A549 treated with CpdA at 1 μM for 4 hours (cell line): ENCODE results near the gene SCN4A. TPM values are rescaled to one million over a fixed set of nuclear protein-coding genes. Genes with fewer than 3 reads are reported as not detected.

Experiments
- total RNA-seq: library from RNA; stranded (reverse); fragments of 200-300 nt; extraction: Qiagen RNA extraction; gene quantifications from 5 replicates; pipeline ENCODE4 v1.2.3, GENCODE V29; 2022; ENCODE audit warnings: low read depth

SCN4A gene
- total RNA-seq = 0.03 to 0.10 TPM (median 0.07 TPM) in 5 replicates

DNA sequence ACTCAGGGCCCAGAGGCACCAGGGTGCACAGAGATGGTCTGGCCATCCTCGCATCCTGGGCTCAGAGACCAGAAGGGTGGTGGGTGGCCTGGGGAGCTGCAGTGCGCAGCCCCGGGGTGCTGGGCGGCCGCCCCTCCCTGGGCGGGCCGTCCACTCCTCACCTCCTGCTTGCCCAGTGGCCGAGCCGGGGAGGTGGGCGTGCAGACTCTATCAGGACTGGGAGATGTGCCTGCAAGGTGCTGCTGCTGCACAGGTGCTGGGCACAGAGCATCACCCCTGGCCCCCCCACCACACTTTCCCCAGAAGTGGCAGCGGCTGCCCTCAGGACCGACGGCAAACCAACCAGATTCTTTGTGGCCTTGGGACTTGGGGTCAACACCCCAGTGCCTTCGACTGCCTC lies at the start of gene SCN4A:
SCN4A (minus strand) TSS at position 123 of the 400 bp plus-strand sequence; CDS start at position 46, 77 bp downstream.

GRCh38 chr17:64020056-64020766 lies 47.5 kb upstream of the SCN4A start, which contains the start of gene ICAM2:
TSS of gene ICAM2 (minus strand) at chr17:64020633. CDS start at chr17:64006691, 13,942 bp downstream.

DNA sequence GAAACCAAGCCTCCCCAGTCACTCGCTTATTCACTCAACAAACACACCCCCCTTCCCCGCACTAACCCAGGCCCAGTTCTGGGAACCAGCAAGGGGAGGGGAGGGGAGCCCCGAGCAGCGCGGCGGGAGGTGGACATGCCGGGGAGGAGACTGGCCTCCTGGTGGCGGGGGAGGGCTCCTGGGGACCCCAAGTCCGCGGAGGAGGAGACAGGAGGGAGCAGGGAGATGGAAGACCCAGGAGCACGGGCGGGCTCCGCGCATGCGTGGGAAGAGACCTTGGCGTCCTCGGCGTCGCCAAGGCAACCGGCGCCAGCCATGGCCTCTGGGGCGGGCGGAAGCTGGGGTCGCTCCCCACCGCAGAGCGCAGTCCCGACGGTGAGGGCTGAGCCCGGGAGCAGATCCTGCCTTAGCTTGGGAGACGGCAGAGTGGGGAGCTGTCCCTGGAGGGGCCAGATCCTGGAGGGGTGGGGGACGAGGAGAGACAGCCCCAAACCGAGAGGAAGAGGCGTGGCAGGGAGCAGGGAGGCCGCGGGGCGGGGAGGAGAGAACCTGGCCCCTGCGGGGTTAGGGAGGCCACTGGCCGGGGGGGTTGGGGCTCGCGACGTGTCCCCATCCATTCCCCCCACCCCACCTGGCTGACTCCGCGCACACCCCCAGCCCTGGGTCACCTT lies 25.5 kb upstream of the SCN4A start, which contains the start of gene PRR29:
PRR29 (plus strand) TSS at position 302 of the 671 bp plus-strand sequence; CDS start at position 316, 14 bp downstream.

GRCh38 chr17:63931981-63932561 lies 40.6 kb downstream of the SCN4A start, which contains the start of gene CD79B:
TSS of gene CD79B (minus strand) at chr17:63932331. CDS start at chr17:63932261, 70 bp downstream.

DNA sequence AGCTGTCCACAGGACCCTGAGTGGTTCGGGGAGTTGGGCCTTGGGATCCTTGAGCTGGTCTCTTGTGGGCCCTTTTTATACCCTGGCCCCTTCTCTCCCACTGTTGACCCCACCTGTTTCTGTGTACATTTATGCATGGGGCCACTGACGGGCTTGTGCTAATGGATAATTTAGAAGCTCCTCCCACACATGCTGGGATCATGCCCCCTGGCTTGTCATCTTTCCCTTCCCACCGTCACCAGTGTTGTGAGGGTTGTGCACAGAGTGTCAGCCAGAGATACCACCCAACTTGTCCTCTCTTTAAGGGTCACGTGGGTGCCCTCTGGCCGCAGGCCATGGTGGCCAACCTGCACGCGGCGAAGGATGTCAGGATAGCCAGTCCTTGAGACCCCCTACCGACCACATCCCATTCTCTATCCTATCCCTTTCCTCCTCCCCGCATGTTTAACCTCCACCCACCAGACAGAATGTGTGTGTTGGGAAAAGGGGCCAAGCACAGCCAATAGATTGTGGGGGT lies 53.9 kb downstream of the SCN4A start, which contains the start of gene GH1:
GH1 (minus strand) TSS at position 51 of the 517 bp plus-strand sequence. CDS start 63 bp downstream, outside the sequence.

GRCh38 chr17:63911041-63911635 lies 61.6 kb downstream of the SCN4A start, which contains the start of gene CSHL1:
TSS of gene CSHL1 (minus strand) at chr17:63911258. CDS start at chr17:63911196, 62 bp downstream.

DNA sequence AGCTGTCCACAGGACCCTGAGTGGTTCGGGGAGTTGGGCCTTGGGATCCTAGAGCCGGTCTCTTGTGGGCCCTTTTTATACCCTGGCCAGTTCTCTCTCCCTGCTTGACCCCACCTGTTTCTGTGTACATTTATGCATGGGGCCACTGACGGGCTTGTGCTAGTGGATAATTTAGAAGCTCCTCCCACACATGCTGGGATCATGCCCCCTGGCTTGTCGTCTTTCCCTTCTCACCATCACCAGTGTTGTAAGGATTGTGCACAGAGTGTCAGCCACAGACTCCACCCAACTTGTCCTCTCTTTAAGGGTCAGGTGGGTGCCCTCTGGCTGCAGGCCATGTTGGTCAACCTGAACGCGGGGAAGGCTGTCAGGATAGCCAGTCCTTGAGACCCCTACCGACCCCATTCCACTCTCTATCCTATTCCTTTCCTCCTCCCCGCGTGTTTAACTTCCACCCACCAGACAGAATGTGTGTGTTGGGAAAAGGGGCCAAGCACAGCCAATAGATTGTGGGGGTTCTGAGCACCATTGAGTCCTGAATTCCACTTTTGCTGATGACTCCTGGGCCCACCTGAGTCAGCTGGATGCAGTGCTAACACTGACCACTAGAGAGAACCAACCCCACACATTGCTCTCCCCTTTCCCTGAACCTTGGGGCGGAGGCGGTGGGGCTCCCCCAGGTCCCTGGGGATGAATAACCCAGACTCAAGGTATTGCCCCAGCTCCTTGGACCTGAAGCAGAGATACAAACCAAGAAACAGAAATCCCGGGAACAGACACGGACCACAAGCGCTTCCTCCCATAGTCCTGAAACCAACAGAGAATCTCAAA lies 76.0 kb downstream of the SCN4A start, which contains the start of gene CSH1:
CSH1 (minus strand) TSS at position 51 of the 831 bp plus-strand sequence. CDS start 63 bp downstream, outside the sequence.

Other genes starting within 250 kb of the SCN4A start
- gene STRADA, start 231.1 kb downstream of the SCN4A start, total RNA-seq = 25.8 to 28.1 TPM (median 25.9 TPM) in 5 replicates
- 95.5 to 152 TPM (median 102 TPM) in 5 replicates for gene CCDC47, start 199.3 kb downstream of the SCN4A start, total RNA-seq
- 83.1 to 119 TPM (median 85.6 TPM) in 5 replicates for gene DDX42, start 198.7 kb downstream of the SCN4A start, total RNA-seq
- gene PSMC5, start 145.5 kb downstream of the SCN4A start, total RNA-seq = 215 to 246 TPM (median 223 TPM) in 5 replicates
- gene FTSJ3, start 145.3 kb downstream of the SCN4A start, total RNA-seq = 59.7 to 74.3 TPM (median 61.0 TPM) in 5 replicates
- gene SMARCD2, start 130.2 kb downstream of the SCN4A start, total RNA-seq = 53.0 to 66.3 TPM (median 61.3 TPM) in 5 replicates
- gene CSH2, start 99.2 kb downstream of the SCN4A start, total RNA-seq = not detected in 5 replicates
- gene GH2, start 91.0 kb downstream of the SCN4A start, total RNA-seq = not detected in 5 replicates
- gene CSH1, start 76.3 kb downstream of the SCN4A start, total RNA-seq = not detected in 5 replicates
- not detected in 5 replicates for gene CSHL1, start 61.7 kb downstream of the SCN4A start, total RNA-seq
- not detected in 5 replicates for gene GH1, start 54.1 kb downstream of the SCN4A start, total RNA-seq
- gene CD79B, start 40.6 kb downstream of the SCN4A start, total RNA-seq = not detected in 5 replicates
- gene PRR29, start 25.4 kb upstream of the SCN4A start, total RNA-seq = 0.73 to 1.3 TPM (median 0.97 TPM) in 5 replicates
- 0.07 to 0.14 TPM in 2 of 5 replicates, not detected in the others for gene ICAM2, start 47.7 kb upstream of the SCN4A start, total RNA-seq
- 3.6 to 4.8 TPM (median 3.8 TPM) in 5 replicates for gene ERN1, start 157.2 kb upstream of the SCN4A start, total RNA-seq